ENCODE data around the gene CRABP2.

- TF ChIP-seq POLR2A (IDR thresholded peaks at IDR 0.05): no peak
- TF ChIP-seq, protein P1, sequence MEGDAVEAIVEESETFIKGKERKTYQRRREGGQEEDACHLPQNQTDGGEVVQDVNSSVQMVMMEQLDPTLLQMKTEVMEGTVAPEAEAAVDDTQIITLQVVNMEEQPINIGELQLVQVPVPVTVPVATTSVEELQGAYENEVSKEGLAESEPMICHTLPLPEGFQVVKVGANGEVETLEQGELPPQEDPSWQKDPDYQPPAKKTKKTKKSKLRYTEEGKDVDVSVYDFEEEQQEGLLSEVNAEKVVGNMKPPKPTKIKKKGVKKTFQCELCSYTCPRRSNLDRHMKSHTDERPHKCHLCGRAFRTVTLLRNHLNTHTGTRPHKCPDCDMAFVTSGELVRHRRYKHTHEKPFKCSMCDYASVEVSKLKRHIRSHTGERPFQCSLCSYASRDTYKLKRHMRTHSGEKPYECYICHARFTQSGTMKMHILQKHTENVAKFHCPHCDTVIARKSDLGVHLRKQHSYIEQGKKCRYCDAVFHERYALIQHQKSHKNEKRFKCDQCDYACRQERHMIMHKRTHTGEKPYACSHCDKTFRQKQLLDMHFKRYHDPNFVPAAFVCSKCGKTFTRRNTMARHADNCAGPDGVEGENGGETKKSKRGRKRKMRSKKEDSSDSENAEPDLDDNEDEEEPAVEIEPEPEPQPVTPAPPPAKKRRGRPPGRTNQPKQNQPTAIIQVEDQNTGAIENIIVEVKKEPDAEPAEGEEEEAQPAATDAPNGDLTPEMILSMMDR (IDR thresholded peaks at IDR 0.05): peak; percentile 44
These were observed 21.3 kb upstream of the CRABP2 start for GRCh38 chr1:156726549-156727226.
